Tibial nerve (tissue), 4 donors: ENCODE measurements around the gene KRTAP4-7. TPM values are rescaled to one million over a fixed set of nuclear protein-coding genes. Genes with fewer than 3 reads are reported as not detected.
"Not testable (repeated sequence)": the region's sequence is repeated elsewhere in the genome, so short reads cannot be mapped to it uniquely, and the experiment has no call there.

Experiments used
- DNase-seq, 2 donors: peaks; one replicate each; pipeline ENCODE4 v3.0.0-alpha.2; 2019; ENCODE audit warnings: low spot score in 2 of 2
- H3K27ac ChIP-seq, 4 donors: fragments of 200-600 bp; sonication (generic) in 3 of 4; one replicate each; pipeline ENCODE4 v1.5.1; 2017 to 2019; ENCODE audit warnings: mild to moderate bottlenecking in 1 of 4
- H3K27me3 ChIP-seq, 2 donors: fragments of 200-600 bp; sonication (generic) in 1 of 2; one replicate each; pipeline versions ENCODE4 v1.5.1 to v1.6.0; 2017 to 2019
- H3K36me3 ChIP-seq, 3 donors: fragments of 200-600 bp; sonication (generic); one replicate each; pipeline ENCODE4 v1.5.1; 2018 to 2019
- H3K4me1 ChIP-seq, 4 donors: fragments of 200-600 bp; sonication (generic) in 3 of 4; one replicate each; pipeline ENCODE4 v1.5.1; 2017 to 2019
- H3K4me3 ChIP-seq, 4 donors: fragments of 200-600 bp; sonication (generic) in 3 of 4; one replicate each; pipeline ENCODE4 v1.5.1; 2017 to 2019; ENCODE audit warnings: mild to moderate bottlenecking in 1 of 4, moderate library complexity in 1 of 4
- H3K9me3 ChIP-seq, 4 donors: fragments of 200-600 bp; sonication (generic) in 3 of 4; one replicate each; pipeline ENCODE4 v1.5.1; 2017 to 2019
- CTCF ChIP-seq, 5 experiments: fragments of 200-600 bp in 3 of 5; fragments of 450-650 bp in 2 of 5; sonication (generic) in 3 of 5; IDR thresholded peaks; one replicate each; pipeline ENCODE4 v1.5.1; 2016 to 2019; ENCODE audit warnings: antibody characterized with exemption in 5 of 5, mild to moderate bottlenecking in 3 of 5, moderate library complexity in 2 of 5
- EP300 ChIP-seq, 2 donors: sonication (generic); formaldehyde crosslinking; IDR thresholded peaks; one replicate each; pipeline ENCODE4 v1.6.1; 2017; ENCODE audit warnings: antibody characterized with exemption in 2 of 2, mild to moderate bottlenecking in 1 of 2
- POLR2A ChIP-seq, 2 donors: fragments of 450-650 bp; IDR thresholded peaks; one replicate each; pipeline ENCODE4 v1.6.1; 2017; ENCODE audit warnings: antibody characterized with exemption in 2 of 2, mild to moderate bottlenecking in 2 of 2, moderate library complexity in 2 of 2
- WGBS, 2 donors: methylation state at CpG; one replicate each; pipeline ENCODE4 v1.1.5; 2018; 5-methylcytosine and 5-hydroxymethylcytosine counted together
- total RNA-seq, 4 donors: library from RNA; depleted of rRNA; stranded (reverse); fragments of >200 nt; gene quantifications; one replicate each; pipeline ENCODE4 v1.1.0, GENCODE V29; 2016

The KRTAP4-7 gene
- total RNA-seq, result not detected

GRCh38 chr17:41084100-41084856 is at the start of gene KRTAP4-7:
TSS of gene KRTAP4-7 (plus strand) at chr17:41084150. CDS start at chr17:41084207, 57 bp downstream.
- not testable (repeated sequence) for H3K36me3 ChIP-seq, H3K9me3 ChIP-seq, H3K27ac ChIP-seq, H3K27me3 ChIP-seq, DNase-seq, H3K4me1 ChIP-seq, H3K4me3 ChIP-seq
- 70 to 82% methylated on average over 5 to 9 of the region's 14 CpGs for WGBS, 2 donors

- H3K36me3 ChIP-seq, H3K27me3 ChIP-seq, H3K4me1 ChIP-seq, H3K4me3 ChIP-seq, H3K27ac ChIP-seq, H3K9me3 ChIP-seq, DNase-seq: not testable (repeated sequence)
- 91 to 93% methylated on average over 6 to 9 of the region's 10 CpGs for WGBS, 2 donors
Observed at GRCh38 chr17:41034346-41034935, 49.5 kb upstream of the KRTAP4-7 start, which contains the start of gene KRTAP1-3. TSS of gene KRTAP1-3 (minus strand) at chr17:41034874. CDS start at chr17:41034821, 53 bp downstream.

GRCh38 chr17:41037853-41038350 is 46.0 kb upstream of the KRTAP4-7 start:
- no peaks in the 10 kb centered on the region for H3K36me3 ChIP-seq
- no peaks in the 10 kb centered on the region for H3K4me1 ChIP-seq
- no peak for TF ChIP-seq POLR2A (IDR thresholded peaks at IDR 0.05)
- no peak for TF ChIP-seq CTCF (IDR thresholded peaks at IDR 0.05)
- TF ChIP-seq EP300 (IDR thresholded peaks at IDR 0.05), result no peak
- WGBS, 2 donors, result 68 to 72% methylated on average over 2 of the region's 2 CpGs
- no peak overlapping the region for H3K4me3 ChIP-seq
- H3K9me3 ChIP-seq, result no peaks in the 10 kb centered on the region
- DNase-seq, result no peak
- no peak overlapping the region for H3K27ac ChIP-seq
- H3K27me3 ChIP-seq, result no peaks in the 10 kb centered on the region

- not testable (repeated sequence) for H3K27ac ChIP-seq, H3K36me3 ChIP-seq, H3K4me1 ChIP-seq, H3K9me3 ChIP-seq, H3K4me3 ChIP-seq, DNase-seq, H3K27me3 ChIP-seq
- 80 to 91% methylated on average over 6 to 13 of the region's 14 CpGs for WGBS, 2 donors
Observed at GRCh38 chr17:41040783-41041571, 43.0 kb upstream of the KRTAP4-7 start, which contains the start of gene KRTAP1-1. TSS of gene KRTAP1-1 (minus strand) at chr17:41041450. CDS start at chr17:41041397, 53 bp downstream.

- 92 to 100% methylated on average over 1 of the region's 1 CpG for WGBS, 2 donors
- no peaks in the 10 kb centered on the region for H3K36me3 ChIP-seq
- H3K9me3 ChIP-seq, result peaks cover 0 to 3% (median 0%) of the 10 kb centered on the region in 4 donors
- no peak for TF ChIP-seq EP300 (IDR thresholded peaks at IDR 0.05)
- TF ChIP-seq CTCF (IDR thresholded peaks at IDR 0.05), result no peak
- no peak for TF ChIP-seq POLR2A (IDR thresholded peaks at IDR 0.05)
- peaks cover 0 to 1% of the 10 kb centered on the region in 2 donors for H3K27me3 ChIP-seq
- no peaks in the 10 kb centered on the region for H3K4me1 ChIP-seq
- DNase-seq, result no peak
- H3K4me3 ChIP-seq, result no peak overlapping the region
- H3K27ac ChIP-seq, result no peak overlapping the region
Observed at GRCh38 chr17:41042953-41043352, 41.0 kb upstream of the KRTAP4-7 start.

- H3K36me3 ChIP-seq, DNase-seq, H3K4me3 ChIP-seq, H3K27ac ChIP-seq, H3K4me1 ChIP-seq, H3K9me3 ChIP-seq: not testable (repeated sequence)
- WGBS, 2 donors, result 68 to 71% methylated on average over 8 to 9 of the region's 33 CpGs
- H3K27me3 ChIP-seq, result peaks cover 0 to 11% of the 10 kb centered on the region in 2 donors
Observed at GRCh38 chr17:41046735-41047465, 37.0 kb upstream of the KRTAP4-7 start, which contains the start of gene KRTAP2-1. TSS of gene KRTAP2-1 (minus strand) at chr17:41047316. CDS start at chr17:41047267, 49 bp downstream.
